ENCODE results near the gene PROC.

DNA sequence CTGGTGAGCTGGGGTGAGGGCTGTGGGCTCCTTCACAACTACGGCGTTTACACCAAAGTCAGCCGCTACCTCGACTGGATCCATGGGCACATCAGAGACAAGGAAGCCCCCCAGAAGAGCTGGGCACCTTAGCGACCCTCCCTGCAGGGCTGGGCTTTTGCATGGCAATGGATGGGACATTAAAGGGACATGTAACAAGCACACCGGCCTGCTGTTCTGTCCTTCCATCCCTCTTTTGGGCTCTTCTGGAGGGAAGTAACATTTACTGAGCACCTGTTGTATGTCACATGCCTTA, 10.5 kb downstream of the PROC start:
- no peak for TF ChIP-seq CTCF (IDR thresholded peaks at IDR 0.05)
- TF ChIP-seq POLR2AphosphoS5 (IDR thresholded peaks at IDR 0.05) = no peak
